KMS-11 (cell line): ENCODE measurements around the gene RALGDS.
"Not testable (repeated sequence)": the region's sequence is repeated elsewhere in the genome, so short reads cannot be mapped to it uniquely, and the experiment has no call there.

Experiments used
- H2AFZ ChIP-seq: fragments of 200-600 bp; sonication (generic); 2 replicates; pipeline ENCODE4 v1.6.1; 2016; ENCODE audit warnings: antibody characterized with exemption, mixed run types, low read depth
- H3K27ac ChIP-seq: fragments of 200-600 bp; sonication (generic); 2 replicates; pipeline ENCODE4 v1.6.1; 2016; ENCODE audit warnings: mild to moderate bottlenecking, mixed run types
- H3K27me3 ChIP-seq: fragments of 200-600 bp; sonication (generic); 2 replicates; pipeline ENCODE4 v1.6.1; 2017; ENCODE audit warnings: mild to moderate bottlenecking, low read depth, mixed run types, moderate library complexity; ENCODE audit not compliant: insufficient read depth
- H3K36me3 ChIP-seq: fragments of 200-600 bp; sonication (generic); 2 replicates; pipeline ENCODE4 v1.6.1; 2017; ENCODE audit warnings: mild to moderate bottlenecking, mixed run types; ENCODE audit not compliant: insufficient read depth
- H3K4me1 ChIP-seq: fragments of 200-600 bp; sonication (generic); 2 replicates; pipeline ENCODE4 v1.6.1; 2016; ENCODE audit warnings: mild to moderate bottlenecking, low read depth, mixed run types; ENCODE audit not compliant: poor library complexity, severe bottlenecking
- H3K4me2 ChIP-seq: fragments of 200-600 bp; sonication (generic); 2 replicates; pipeline ENCODE4 v1.7.0; 2016; ENCODE audit warnings: mild to moderate bottlenecking, mixed run types
- H3K4me3 ChIP-seq: fragments of 200-600 bp; sonication (generic); IDR thresholded peaks from 2 replicates; pipeline ENCODE4 v1.6.1; 2017; ENCODE audit warnings: low read depth, low read length, mixed read lengths; ENCODE audit not compliant: insufficient read depth
- H3K79me2 ChIP-seq: fragments of 200-600 bp; sonication (generic); 2 replicates; pipeline ENCODE4 v1.6.1; 2016; ENCODE audit warnings: low read depth, mixed run types; ENCODE audit not compliant: insufficient read depth
- H3K9ac ChIP-seq: fragments of 200-600 bp; sonication (generic); 2 replicates; pipeline ENCODE4 v1.6.1; 2016; ENCODE audit warnings: mild to moderate bottlenecking, mixed run types
- H4K20me1 ChIP-seq: fragments of 200-600 bp; sonication (generic); 2 replicates; pipeline ENCODE4 v1.6.1; 2016; ENCODE audit warnings: mild to moderate bottlenecking, mixed run types; ENCODE audit not compliant: insufficient read depth
- CTCF ChIP-seq: fragments of 200-600 bp; sonication (generic); conservative IDR thresholded peaks from 2 replicates; pipeline ENCODE4 v1.6.1; 2017; ENCODE audit warnings: low read depth, mild to moderate bottlenecking, antibody characterized with exemption, low read length, moderate library complexity, mixed read lengths

Gene RALGDS

GRCh38 chr9:133063159-133063499 lies 57.9 kb downstream of the RALGDS start:
- TF ChIP-seq CTCF: no peak
- Histone ChIP-seq H3K27ac (no peak overlapping the region), H2AFZ (no peak overlapping the region), H3K36me3 (no peaks in the 10 kb centered on the region), H3K4me3 (no peak overlapping the region), H3K27me3 (no peaks in the 10 kb centered on the region), H3K4me1 (peaks cover 23% of the 10 kb centered on the region), H3K9ac (no peak overlapping the region), H4K20me1 (no peaks in the 10 kb centered on the region), H3K4me2 (no peak overlapping the region), H3K79me2 (no peaks in the 10 kb centered on the region)

GRCh38 chr9:133062569-133062968 lies 58.5 kb downstream of the RALGDS start:
- not testable (repeated sequence) for H3K4me2 ChIP-seq, H3K9ac ChIP-seq, H3K27ac ChIP-seq, H2AFZ ChIP-seq, H3K4me3 ChIP-seq, H3K79me2 ChIP-seq, H4K20me1 ChIP-seq, H3K36me3 ChIP-seq, H3K27me3 ChIP-seq
- peaks cover 28% of the 10 kb centered on the region for H3K4me1 ChIP-seq

GRCh38 chr9:133061764-133062145 lies 59.3 kb downstream of the RALGDS start, which contains the start of gene CEL:
TSS of gene CEL (plus strand) at chr9:133061981. CDS start at chr9:133062003, 22 bp downstream.
- not testable (repeated sequence) for H3K27ac ChIP-seq, H3K4me2 ChIP-seq, H3K79me2 ChIP-seq, H3K36me3 ChIP-seq, H2AFZ ChIP-seq, H3K4me3 ChIP-seq, H3K27me3 ChIP-seq, H4K20me1 ChIP-seq, H3K9ac ChIP-seq
- H3K4me1 ChIP-seq: peaks cover 29% of the 10 kb centered on the region

GRCh38 chr9:133061019-133061763 lies 59.8 kb downstream of the RALGDS start:
- not testable (repeated sequence) for H3K4me3 ChIP-seq, H3K27ac ChIP-seq, H3K9ac ChIP-seq

GRCh38 chr9:133060417-133060841 lies 60.6 kb downstream of the RALGDS start:
- Histone ChIP-seq H3K4me2 (0 out of 2 replicates have a peak overlapping the region, but pooled peaks have one; percentile 17), H3K79me2 (no peaks in the 10 kb centered on the region), H3K4me1 (peaks cover 29% of the 10 kb centered on the region), H3K27ac (no peak overlapping the region), H4K20me1 (no peaks in the 10 kb centered on the region), H3K4me3 (no peak overlapping the region), H3K27me3 (no peaks in the 10 kb centered on the region), H3K9ac (no peak overlapping the region), H3K36me3 (no peaks in the 10 kb centered on the region), H2AFZ (no peak overlapping the region)
- TF ChIP-seq CTCF: no peak

More at GRCh38 chr9:133061019-133061763, 59.8 kb downstream of the RALGDS start:
- H2AFZ ChIP-seq, H3K79me2 ChIP-seq, H3K27me3 ChIP-seq, H3K4me2 ChIP-seq, H3K36me3 ChIP-seq, H4K20me1 ChIP-seq: not testable (repeated sequence)
- H3K4me1 ChIP-seq: peaks cover 29% of the 10 kb centered on the region

- H3K27me3 ChIP-seq: no peaks in the 10 kb centered on the region
- no peaks in the 10 kb centered on the region for H3K79me2 ChIP-seq
- no peak overlapping the region for H2AFZ ChIP-seq
- H3K36me3 ChIP-seq: no peaks in the 10 kb centered on the region
- H3K4me3 ChIP-seq: no peak overlapping the region
- H4K20me1 ChIP-seq: no peaks in the 10 kb centered on the region
- peaks cover 29% of the 10 kb centered on the region for H3K4me1 ChIP-seq
- no peak overlapping the region for H3K9ac ChIP-seq
- H3K27ac ChIP-seq: no peak overlapping the region
- no peak overlapping the region; the same call in 1 of the 2 replicates for H3K4me2 ChIP-seq
- TF ChIP-seq CTCF: no peak
Measured at GRCh38 chr9:133059623-133060022, 61.4 kb downstream of the RALGDS start.
